ENCODE results near the gene WRAP73.

WRAP73 gene

DNA sequence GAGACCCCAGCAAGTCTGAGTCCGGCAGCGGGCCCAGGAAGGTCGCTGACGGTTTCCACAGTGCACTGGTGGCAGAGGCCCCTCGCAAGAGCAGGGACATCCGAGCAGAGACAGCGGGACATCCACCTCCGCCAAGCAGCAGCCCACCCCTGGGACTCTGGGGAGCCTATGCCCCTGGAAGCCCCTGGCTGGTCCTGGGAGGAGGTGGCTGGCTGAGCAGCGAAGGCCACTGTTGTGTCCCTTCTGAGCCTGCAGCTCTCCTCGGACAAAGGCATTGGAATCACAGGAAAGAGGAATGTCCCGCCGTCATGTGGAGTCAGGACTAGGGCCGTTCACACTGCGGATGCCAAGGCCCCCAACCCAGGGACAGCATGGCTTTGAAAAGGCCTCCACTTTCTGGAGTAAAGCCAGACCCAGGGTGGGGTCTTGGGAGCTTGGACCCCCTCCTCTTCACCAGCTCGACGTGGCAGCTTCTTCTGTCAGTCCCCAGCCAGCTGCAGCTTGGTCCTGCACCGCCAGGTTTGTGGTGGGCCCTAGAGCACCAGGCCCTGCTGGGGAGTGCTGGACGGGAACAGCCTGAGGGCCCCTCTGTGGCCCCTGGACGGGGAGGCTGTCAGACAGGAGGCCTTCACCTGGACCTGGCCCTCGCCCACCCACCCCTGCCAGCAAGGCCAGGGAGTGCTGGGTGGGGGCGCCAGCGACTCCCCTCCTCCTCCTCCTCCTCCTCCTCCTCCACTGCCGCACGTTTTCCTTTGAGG lies 40.0 kb downstream of the WRAP73 start:
- no peak for DNase-seq

DNA sequence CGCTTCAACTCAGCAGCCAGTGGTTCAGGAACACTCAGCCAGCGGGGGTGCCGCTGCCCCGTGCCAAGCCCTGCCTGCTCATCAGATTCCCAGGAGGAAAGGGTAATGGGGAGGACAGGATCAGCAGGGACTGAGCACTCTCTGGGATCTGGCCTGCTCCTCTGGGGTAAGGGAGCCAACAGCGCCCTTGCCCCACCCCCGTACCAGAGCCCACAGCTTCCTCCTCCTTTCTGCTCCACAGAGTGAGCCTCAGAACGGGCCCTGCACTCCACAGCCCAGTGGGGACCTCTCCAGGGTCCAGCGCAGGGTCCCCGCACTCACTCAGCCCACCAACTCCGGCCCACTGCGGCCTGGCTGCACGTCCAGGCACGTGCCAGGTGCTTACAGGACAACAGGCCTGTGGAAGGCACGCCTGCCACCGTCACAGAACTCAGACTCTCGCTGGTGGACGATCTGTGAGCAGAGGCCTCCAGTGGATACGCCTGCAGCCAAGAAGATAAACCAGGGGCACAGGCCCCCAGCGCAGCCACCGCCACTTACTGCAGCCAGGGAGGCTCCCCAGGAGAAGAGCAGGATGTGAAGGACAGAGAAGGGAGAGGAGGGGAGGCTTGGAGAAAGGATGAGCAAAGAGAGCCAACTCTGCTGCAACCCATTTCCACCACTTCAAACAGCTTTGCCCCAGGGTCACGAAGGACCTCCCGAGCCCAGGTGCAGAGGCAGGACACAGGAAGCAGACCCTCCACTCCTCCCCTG lies 40.7 kb downstream of the WRAP73 start:
- DNase-seq: no peak

DNA sequence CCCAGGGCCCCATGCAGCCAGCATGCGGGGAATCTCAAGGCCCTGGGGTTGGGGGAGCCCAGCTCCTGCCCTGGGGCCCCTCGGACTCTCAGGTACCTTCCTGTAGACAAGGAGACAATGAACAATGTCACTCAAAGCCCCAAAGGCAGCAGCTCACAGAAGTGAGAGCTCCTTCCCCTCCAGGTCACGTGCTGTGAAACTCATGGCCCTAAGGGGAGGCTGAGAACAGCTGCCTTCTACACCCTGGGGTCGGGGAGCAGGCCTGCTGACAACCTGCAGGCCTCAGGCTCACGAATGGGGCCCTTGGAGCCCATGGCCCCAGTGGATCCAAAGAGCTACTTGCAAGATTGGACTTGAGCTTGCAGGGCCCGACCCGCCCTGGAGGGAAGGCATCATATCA lies 41.7 kb downstream of the WRAP73 start:
- DNase-seq: no peak

DNA sequence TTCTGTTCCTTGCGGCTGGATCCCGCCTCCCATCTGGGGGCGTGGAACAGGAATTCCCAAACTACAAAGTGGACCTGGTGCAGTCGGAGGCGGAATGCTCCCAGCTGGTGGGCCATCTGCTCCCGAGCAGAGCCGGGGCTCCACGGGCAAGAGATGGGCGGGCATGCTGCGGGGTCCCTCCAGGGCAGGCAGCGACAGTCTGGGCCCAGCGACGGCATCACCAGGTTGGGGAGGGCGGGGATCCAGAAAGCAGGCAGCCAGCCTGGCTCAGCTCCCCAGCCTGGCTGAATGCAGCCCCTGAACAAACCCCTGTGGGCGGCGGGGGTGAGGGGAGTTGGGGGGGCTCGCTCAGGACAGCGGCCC lies 42.2 kb downstream of the WRAP73 start:
- DNase-seq: no peak

DNA sequence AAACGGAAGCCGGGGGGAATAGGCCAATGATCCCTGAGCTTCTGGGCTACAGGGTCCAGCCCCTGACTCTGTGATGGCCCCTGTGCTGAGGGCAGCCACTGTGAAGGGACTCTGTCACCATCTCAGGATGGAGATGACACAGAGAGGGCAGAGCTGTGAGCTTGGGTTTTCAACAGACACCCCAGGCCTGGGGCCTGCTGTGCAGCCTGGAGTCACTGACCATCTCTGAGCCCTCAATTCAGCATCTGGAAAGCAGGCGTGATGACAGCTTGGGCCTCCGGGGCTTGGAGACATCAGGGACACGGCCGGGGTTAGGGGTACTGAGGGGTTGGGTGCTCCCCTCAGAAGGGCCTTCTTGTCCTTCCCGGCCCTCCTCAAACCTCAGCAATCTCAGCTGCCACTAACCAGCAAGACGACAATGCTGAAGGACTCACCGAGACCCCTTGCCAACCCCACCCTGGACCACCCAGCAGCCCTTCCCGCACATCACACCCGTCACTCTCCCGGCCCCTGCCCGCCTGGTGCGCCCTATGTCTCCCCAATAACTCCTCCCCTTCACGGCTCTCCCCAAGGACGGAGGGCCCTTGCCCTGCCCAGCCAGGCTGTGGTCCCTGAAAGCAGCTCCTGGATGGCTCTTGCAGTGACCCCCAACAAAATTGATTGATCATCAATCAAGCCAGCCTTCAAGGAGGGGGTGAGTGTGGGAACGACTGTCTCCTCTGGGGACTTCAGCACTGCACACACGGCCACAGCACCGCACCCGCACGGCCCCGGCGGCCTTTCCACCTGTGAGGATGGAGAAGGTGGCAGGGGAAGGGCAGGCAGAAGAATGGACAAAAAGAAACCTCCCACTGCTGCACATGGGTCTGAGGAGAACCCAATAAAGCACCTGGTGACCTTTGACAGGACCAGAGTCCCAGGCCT lies 42.9 kb downstream of the WRAP73 start:
- no peak for DNase-seq

DNA sequence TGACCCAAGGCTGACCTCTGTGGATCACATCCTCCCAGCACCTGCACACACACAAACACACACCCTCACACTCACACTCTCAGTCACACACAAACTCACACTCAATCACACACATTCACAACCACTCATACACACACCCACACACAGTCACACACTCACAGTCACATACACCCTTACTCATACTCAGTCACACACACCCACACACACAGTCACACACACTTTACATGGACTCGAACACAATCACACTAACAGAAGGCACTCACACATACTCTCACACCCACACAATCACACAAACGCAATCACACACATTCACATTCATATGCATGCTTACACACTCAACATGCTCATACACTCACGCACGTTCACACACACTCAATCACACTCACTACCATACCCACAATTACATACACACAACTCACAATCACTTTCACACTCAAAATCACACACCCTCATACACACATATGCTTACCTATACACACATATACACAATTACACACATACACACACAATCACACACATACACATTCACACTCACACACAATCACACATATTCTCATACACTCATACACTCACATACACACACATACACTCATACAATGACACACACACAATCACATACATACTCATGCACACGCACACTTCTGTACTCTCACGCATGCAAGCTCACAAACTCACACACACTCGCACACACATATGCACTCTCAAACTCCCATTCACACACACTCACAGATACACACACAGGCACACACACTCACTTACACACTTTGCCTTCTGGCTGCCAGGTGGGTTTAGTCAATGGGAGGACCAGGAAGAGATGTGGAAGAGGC lies 44.7 kb downstream of the WRAP73 start:
- DNase-seq: no peak

DNA sequence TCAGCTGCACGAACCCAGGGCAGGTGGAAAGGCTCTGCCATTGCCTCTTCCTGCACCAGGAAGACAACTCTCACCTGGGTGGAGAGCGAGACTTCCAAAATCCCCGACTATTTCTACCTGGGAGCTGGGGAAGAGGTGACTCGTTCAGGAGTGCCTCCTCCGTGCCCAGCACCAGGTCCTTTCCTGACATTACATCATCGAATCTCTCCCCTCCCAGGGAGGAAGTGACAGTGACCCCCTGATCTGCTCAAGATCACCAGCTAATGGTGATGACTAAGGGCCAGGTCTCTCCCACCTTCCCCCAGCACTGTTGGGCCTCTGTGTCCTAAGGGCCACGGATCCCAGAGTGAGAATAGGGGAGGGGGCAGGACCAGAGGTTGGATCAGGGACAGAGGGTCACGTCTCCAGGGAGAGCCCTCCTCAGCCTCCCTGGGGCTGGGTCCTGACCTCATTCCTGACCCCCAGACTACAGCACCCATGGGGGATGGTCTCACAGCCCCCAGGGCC lies 45.4 kb downstream of the WRAP73 start:
- DNase-seq: no peak

DNA sequence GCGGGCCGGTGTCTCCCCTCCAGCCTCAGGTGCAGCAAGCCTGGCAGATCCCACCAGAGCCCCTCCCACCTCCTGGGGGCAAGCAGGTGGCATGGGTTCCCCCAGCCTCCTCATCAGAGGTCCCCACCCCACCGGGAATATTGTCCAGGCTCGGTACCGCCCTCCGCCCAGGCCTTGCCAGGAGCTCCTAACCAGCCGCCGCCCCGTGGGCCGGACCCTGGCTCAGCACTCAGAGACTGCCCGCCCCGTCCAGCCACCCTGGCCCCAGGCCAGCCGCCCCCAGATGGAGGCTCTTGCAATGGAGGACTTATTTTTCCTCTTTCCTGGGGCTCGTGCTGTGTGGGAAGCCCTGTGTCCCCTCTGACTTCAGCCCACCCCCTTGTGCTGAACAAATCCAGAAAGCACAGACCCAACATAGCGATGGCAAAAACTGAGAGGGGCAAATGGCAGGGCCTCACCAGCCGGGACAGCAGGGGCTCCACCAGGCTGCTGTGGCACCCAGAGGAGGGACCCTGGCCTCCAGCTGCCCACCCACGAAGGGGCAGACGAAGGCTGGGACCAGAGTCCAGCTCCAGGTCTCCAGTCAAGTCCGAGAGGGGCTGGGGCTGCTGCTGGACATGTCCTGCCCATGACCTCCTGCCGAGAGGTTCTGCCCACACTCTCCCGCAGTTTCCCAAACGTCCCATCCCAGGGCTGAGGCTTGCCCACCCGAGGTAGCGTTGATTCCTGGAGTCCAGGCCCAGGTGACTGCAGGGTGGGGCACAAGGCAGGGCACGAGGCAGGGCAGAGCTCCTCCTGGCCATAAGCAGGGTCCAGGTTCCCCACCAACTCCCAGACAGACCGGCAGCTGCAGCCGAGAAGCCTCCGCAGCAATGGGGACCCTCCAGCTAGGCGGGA lies 46.1 kb downstream of the WRAP73 start:
- no peak for DNase-seq

DNA sequence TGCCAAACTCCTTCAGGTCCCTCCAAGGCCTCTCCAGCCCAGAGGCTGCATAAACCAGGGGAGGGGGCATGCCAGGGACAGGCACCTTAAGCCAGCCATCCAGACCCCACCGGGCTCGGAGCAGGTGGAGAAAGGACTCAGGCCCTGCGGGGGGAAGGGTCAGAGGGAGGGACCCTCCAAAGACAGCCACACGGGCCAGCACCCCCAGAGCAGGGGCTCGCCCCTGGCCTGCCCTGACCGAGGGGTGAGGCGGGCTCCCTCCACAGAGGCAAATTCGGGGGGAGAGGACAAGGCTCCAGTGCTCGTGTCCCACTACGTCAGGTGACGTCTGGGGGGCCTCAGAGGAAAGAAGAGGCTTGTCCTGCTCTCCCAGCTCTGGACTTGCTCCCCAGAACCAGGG lies 46.7 kb downstream of the WRAP73 start:
- DNase-seq: no peak

DNA sequence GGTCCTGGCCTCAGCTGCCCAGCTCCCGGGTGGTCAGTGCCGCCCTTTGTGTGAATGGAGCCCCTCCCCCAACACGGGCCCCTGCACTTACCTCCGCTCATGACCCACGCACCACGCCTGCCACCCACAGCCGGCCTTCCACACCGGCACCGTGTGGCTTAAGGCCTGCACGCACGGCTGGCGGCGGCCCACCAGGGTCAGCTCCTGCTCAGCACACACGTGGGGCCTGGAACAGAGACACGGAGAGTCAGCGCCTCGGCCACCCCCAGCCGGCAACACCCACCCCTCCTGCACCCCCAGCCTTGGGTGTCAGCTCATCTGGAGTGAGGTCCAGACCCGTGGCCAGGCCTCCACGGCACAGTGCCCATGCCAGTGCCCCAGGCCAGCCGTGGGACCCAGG lies 47.5 kb downstream of the WRAP73 start:
- DNase-seq: no peak

DNA sequence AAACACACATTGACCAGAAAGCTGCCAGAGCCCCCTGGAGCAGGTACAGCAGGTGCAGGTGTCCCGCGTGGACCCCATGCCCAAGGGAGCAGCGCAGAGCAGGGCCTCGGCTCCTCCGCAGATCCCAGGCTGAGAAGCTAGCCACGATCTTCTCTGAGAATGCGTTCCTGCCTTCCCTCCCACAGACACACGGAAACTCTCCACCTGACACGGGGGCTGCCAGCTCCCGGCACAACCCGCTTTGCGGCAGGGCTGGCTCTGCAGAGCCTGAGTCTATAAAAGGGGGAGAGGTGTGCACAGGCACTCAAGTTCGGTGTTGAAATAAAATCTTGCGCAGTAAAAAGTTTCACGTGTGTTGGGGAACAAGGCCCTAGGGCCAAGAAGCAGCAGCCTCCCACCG lies 48.2 kb downstream of the WRAP73 start:
- DNase-seq: no peak

DNA sequence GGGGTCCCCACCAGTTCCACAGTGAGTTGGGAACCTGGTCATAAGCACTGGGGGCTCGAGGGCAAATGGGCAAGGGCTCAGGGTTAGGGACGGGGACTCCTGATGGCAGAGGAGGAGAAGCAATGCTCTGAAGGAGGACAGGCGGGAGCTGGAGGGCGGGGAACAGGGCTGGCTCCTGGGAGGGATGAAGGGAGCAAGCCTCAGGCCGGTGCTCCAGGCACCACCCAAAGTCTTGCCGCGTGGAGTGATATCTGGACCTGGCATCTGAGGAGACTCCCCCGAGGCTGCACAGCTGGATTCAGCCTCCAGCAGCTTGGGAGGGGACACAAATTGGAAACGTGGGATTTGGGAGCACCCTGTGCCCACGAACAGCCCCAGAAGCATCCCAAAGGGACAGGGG lies 49.5 kb downstream of the WRAP73 start:
- DNase-seq: no peak

DNA sequence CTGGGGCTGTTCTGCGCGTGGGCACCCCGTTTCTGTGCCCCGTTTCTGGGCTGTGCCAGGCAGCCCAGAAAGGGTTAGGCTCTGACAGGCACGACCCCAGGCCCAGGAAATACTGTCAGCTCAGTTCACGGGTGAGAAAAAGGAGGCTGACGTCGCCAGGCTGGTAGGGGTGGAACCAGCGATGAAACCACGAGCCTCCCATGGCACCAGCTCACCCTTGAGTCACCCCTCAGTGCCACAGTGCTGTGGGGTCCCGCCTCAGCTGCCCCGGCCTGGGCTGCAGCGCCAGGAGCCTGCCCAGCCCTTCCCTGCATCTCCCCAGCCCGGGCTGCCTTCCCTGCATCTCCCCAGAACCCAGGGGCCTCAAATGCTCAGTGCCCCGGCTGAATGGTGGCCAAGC lies 50.1 kb downstream of the WRAP73 start:
- DNase-seq: no peak

DNA sequence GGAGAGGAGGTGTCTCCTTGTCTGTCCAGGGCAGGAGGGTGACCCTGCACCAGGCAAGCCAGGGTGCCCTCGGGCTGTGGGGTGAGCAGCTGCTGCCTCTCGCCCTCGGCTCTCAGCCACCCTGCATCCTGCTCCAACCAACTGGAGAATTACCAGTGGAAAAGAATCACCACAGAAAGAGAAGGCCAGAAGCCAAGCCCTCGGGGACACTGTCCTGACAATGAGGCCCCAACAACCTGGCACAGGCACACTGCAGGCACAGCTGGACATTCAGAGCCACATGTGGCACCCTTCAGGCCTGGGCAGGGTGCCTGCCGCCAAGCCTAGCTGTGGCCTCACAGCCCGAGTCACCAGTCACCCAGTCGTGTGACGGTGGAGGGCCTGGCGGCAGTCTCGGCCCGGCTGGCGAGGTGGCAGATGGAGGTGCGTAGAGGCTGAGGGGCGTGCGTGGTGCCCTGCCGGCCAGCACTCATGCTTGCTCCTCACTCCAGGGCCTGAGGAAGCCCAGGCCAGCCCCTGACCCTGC lies 50.6 kb downstream of the WRAP73 start:
- no peak for DNase-seq

DNA sequence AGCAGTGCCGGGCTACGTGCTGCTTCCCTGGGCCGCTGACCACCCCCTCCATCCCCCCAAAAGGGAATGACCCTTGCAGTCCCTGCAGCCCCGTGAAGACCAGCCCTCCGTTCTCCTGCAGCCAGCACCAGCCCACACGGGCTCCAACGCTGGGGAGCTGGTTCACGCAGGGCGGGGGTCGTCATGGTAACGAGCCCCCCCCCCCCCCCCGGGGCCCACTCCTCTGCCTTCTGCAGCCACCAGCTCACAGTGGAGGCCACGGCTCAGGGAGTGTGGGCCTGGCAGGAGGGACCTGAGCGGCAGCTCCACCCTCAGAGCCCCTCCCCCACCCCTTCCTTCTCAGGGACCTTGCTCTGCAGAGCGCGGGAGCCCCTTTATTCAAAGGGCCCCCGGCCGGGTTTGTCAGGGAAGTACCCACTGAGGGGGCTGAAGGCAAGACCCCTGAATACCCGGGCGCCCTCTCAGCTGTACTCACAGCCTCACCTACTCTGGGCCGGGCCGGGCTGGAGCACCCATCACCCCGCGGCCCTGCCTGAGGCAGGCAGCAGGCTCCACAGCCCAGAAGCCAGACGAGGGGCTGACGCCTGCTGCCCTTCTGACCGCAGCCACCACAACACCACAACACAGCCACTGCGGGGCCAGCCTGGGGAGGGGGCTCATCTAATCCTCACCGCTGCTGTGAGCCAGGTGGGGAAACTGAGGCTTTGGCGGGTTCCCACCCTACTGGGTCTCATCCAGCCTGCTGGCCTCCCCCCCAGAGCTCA lies 51.2 kb downstream of the WRAP73 start:
- DNase-seq: no peak

DNA sequence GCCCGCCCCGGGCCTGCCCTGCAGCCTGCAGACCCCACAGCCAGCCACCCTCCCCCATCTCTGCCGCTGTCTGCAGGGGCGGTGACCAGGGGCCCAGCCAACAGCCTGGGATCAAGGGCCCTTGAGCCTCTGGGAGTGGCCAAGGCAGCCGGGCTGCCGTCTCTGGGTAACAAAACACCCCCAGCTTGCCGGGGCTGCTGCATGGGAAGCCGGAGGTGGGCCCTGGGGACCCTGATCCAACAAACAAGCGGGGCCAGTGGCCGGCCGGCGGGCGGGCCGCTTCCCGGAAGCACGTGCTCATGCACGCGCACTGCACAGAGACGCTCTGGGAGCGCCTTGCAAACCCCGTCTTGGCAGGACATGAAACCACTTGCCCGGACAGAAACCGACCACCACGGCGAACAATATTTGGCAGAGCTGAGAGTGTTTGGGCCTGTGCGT lies 51.8 kb downstream of the WRAP73 start:
- no peak for DNase-seq

DNA sequence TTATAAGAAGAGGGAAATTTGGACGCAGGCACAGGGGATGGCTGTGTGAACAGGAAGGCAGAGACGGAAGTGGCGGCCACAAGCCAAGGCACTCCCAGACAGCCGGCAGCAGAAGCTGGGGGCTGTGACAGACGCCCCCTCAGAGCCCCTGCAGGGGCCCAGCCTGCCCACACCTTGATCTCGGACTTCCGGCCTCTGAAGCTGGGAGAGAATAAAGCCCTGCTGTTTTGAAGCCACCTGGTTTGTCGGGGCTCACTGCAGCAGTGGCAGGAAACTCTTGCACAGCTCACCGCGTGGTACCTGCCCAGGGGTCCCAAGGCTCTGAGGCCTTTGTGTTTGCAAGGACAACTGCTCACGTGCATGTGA lies 52.3 kb downstream of the WRAP73 start:
- DNase-seq: no peak

DNA sequence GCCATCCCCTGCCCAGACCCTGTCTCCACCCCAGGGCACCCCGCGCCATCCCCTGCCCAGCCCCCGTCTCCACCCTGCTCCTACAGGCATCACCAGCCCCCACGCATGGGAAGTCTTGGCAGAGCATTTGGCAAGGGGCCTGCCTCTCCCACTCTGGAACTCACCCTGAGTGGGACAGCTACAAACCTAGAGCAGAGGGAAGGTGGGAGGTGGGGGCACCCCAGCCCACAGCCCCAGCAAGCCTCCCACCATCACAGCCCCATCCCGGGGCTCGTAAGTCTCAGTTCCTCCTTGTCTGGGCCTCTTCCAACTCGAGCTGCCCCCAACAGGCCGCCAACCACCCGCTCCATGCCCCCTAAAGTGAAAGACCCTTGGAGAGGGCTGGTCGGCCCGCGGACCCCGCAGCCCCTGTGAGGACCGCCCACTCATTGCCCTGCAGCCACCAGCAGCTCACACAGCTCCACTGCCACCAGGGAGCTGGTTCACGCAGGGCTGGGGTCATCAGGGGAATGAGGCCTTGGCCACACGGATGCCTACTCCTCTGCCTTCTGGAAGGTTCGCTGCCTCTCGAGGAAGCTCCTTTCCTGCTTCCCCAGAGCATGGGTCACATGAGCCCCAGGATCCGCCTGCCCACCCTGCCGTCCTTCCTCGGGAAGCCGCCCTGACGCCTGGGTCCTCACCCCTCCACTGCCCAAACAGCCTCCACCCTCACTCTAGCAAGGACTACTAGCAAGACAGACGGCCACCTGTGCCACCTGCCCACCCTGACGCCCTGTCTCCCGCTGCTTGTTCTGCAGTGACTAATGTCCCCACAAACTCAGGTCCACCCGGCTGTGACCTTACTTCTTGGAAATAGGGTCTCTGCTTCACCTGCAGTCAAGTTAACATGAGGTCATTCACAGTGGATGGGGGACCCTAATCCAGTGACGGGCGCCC lies 53.0 kb downstream of the WRAP73 start:
- DNase-seq: no peak

DNA sequence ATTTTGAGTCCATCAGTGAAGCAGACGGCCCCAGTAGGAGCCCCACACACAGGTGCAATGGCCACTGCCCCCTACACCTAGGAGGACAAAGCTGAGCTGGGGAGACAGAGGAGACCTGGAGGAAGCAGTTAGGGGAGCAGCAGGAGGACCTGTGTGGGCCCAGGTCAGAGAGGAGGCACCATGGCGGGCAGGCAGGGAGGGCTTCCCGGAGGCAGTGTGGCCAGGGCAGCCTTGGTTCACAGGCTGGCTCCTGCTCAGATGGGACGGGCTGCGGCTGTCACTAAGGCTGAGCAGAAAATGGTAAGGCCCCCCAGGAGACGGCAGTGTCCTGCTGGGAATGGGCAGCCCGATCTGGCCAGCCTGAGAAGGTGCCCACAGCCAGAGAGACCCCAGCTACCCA lies 54.0 kb downstream of the WRAP73 start:
- no peak for DNase-seq
